Measurements from ENCODE around the gene MMRN1. TPM values are rescaled to one million over a fixed set of nuclear protein-coding genes. Genes with fewer than 3 reads are reported as not detected.

MMRN1 gene
- total and polyA plus RNA-seq, 5 donors from 2014 or later, result 1.1 to 4.1 (median 2.0) TPM

GRCh38 chr4:89914609-89915550 is 20.2 kb downstream of the MMRN1 start:
- DNase-seq (no peak), ATAC-seq (ENCODE audit: low read depth in 2 of 2) (no peak)
- Mint-ChIP-seq H3K27ac (peak overlapping the region in 1 of 3 donors; percentile 22), H3K27me3 (peaks cover 7% of the 10 kb centered on the region), H3K4me3 (no peak overlapping the region), H3K4me1 (no peaks in the 10 kb centered on the region), H3K9me3 (no peaks in the 10 kb centered on the region), H3K36me3 (peaks cover 4% of the 10 kb centered on the region)
- Histone ChIP-seq H3K27me3 (ENCODE audit: control insufficient read depth, insufficient read depth, low read length) (no peaks in the 10 kb centered on the region), H3K4me1 (ENCODE audit: control insufficient read depth, insufficient read depth, low read length, poor library complexity, severe bottlenecking) (no peaks in the 10 kb centered on the region), H3K9me3 (ENCODE audit: control insufficient read depth in 2 of 2, low read length in 2 of 2) (no peaks in the 10 kb centered on the region), H3K4me3 (ENCODE audit: low read depth, low read length) (no peak overlapping the region), H3K36me3 (ENCODE audit: control insufficient read depth, insufficient read depth, low read length) (no peaks in the 10 kb centered on the region), H3K27ac (ENCODE audit: insufficient read depth, low read length, poor library complexity, severe bottlenecking) (no peak overlapping the region)

GRCh38 chr4:89915937-89916336 is 21.3 kb downstream of the MMRN1 start:
- no peak overlapping the region for H3K4me3 ChIP-seq (ENCODE audit: low read depth, low read length)
- Mint-ChIP-seq H3K27ac (no peak overlapping the region), H3K4me1 (no peaks in the 10 kb centered on the region), H3K9me3 (no peaks in the 10 kb centered on the region), H3K27me3 (peaks cover 7% of the 10 kb centered on the region), H3K4me3 (no peak overlapping the region), H3K36me3 (no peaks in the 10 kb centered on the region)
- H3K27me3 ChIP-seq (ENCODE audit: control insufficient read depth, insufficient read depth, low read length), result no peaks in the 10 kb centered on the region
- H3K4me1 ChIP-seq (ENCODE audit: control insufficient read depth, insufficient read depth, low read length, poor library complexity, severe bottlenecking), result no peaks in the 10 kb centered on the region
- no peaks in the 10 kb centered on the region for H3K9me3 ChIP-seq (ENCODE audit: control insufficient read depth in 2 of 2, low read length in 2 of 2)
- DNase-seq, result no peak
- H3K36me3 ChIP-seq (ENCODE audit: control insufficient read depth, insufficient read depth, low read length), result no peaks in the 10 kb centered on the region
- ATAC-seq (ENCODE audit: low read depth in 2 of 2), result no peak
- H3K27ac ChIP-seq (ENCODE audit: insufficient read depth, low read length, poor library complexity, severe bottlenecking), result no peak overlapping the region

GRCh38 chr4:89922848-89923416 is 28.3 kb downstream of the MMRN1 start:
- H3K4me1 Mint-ChIP-seq, result no peaks in the 10 kb centered on the region
- no peak overlapping the region for H3K4me3 Mint-ChIP-seq
- H3K9me3 ChIP-seq (ENCODE audit: control insufficient read depth in 2 of 2, low read length in 2 of 2), result no peaks in the 10 kb centered on the region

GRCh38 chr4:89928838-89929237 is 34.2 kb downstream of the MMRN1 start:
- ATAC-seq (ENCODE audit: low read depth in 2 of 2), result no peak
- no peaks in the 10 kb centered on the region for H3K27me3 ChIP-seq (ENCODE audit: control insufficient read depth, insufficient read depth, low read length)
- peak overlapping the region; percentile 35 for H3K27ac ChIP-seq (ENCODE audit: insufficient read depth, low read length, poor library complexity, severe bottlenecking)
- peaks cover 0 to 6% (median 2%) of the 10 kb centered on the region in 7 donors for H3K9me3 Mint-ChIP-seq
- peaks cover 7 to 17% (median 11%) of the 10 kb centered on the region in 4 donors for H3K4me1 Mint-ChIP-seq
- peaks cover 16% of the 10 kb centered on the region for H3K4me1 ChIP-seq (ENCODE audit: control insufficient read depth, insufficient read depth, low read length, poor library complexity, severe bottlenecking)
- H3K4me3 Mint-ChIP-seq, result peak overlapping the region in 2 of 4 donors; percentile 1 to 49
- H3K27me3 Mint-ChIP-seq, result no peaks in the 10 kb centered on the region
- peaks cover 28% of the 10 kb centered on the region for H3K36me3 Mint-ChIP-seq
- no peak overlapping the region for H3K4me3 ChIP-seq (ENCODE audit: low read depth, low read length)
- no peaks in the 10 kb centered on the region for H3K9me3 ChIP-seq (ENCODE audit: control insufficient read depth in 2 of 2, low read length in 2 of 2)
- peak overlapping the region in 2 of 3 donors; percentile 62 to 89 for H3K27ac Mint-ChIP-seq
- no peaks in the 10 kb centered on the region for H3K36me3 ChIP-seq (ENCODE audit: control insufficient read depth, insufficient read depth, low read length)
- DNase-seq, result no peak

More at GRCh38 chr4:89922848-89923416, 28.3 kb downstream of the MMRN1 start:
- no peak overlapping the region for H3K27ac ChIP-seq (ENCODE audit: insufficient read depth, low read length, poor library complexity, severe bottlenecking)
- Mint-ChIP-seq H3K36me3 (peaks cover 13% of the 10 kb centered on the region), H3K27ac (no peak overlapping the region), H3K27me3 (no peaks in the 10 kb centered on the region), H3K9me3 (peaks cover 0 to 2% (median 0%) of the 10 kb centered on the region in 7 donors)
- ATAC-seq (ENCODE audit: low read depth in 2 of 2) (no peak), DNase-seq (no peak)
- no peaks in the 10 kb centered on the region for H3K27me3 ChIP-seq (ENCODE audit: control insufficient read depth, insufficient read depth, low read length)
- H3K4me1 ChIP-seq (ENCODE audit: control insufficient read depth, insufficient read depth, low read length, poor library complexity, severe bottlenecking), result no peaks in the 10 kb centered on the region
- H3K36me3 ChIP-seq (ENCODE audit: control insufficient read depth, insufficient read depth, low read length), result no peaks in the 10 kb centered on the region
- H3K4me3 ChIP-seq (ENCODE audit: low read depth, low read length), result no peak overlapping the region

DNA sequence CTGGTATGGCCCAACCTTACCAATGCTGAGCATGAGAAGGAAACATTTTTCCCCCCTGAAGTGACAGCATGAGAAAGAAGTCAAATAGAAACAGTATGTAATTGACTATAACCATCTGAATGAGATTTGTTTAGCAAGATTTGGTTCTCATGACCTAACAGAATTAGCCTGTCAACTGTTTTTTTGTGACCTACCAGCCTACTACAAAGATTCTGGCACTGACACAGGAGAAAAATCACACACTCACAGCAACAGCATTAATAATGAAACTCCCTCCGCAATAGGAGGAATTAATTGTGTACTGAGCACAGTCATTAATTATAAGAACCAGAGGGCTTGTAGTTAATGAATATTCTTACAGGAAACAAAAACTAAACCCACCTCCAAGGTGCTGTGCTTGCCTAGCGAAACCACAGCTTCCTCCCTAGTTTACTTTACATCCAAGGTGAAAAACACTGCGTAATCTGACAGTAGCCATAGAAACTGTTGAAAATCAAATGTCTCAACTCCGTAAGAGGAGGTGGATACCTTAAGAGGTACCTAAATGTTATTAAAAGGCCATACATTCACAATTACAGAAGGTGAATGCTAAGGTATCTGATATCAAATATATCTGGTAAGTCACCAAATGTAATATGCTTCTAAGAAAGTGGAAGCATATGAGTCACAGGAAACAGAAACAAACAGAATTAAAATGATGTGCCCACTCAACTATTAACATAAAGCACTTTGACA is 34.9 kb downstream of the MMRN1 start:
- no peaks in the 10 kb centered on the region for H3K27me3 ChIP-seq (ENCODE audit: control insufficient read depth, insufficient read depth, low read length)
- Mint-ChIP-seq H3K27me3 (no peaks in the 10 kb centered on the region), H3K9me3 (peaks cover 0 to 6% (median 2%) of the 10 kb centered on the region in 7 donors), H3K4me3 (peak overlapping the region; percentile 5 to 79 (median 58)), H3K27ac (peak overlapping the region; percentile 35 to 92 (median 89)), H3K36me3 (peaks cover 28% of the 10 kb centered on the region), H3K4me1 (peaks cover 7 to 17% (median 11%) of the 10 kb centered on the region in 4 donors)
- peak overlapping the region; percentile 66 for H3K4me3 ChIP-seq (ENCODE audit: low read depth, low read length)
- H3K9me3 ChIP-seq (ENCODE audit: control insufficient read depth in 2 of 2, low read length in 2 of 2), result no peaks in the 10 kb centered on the region
- H3K4me1 ChIP-seq (ENCODE audit: control insufficient read depth, insufficient read depth, low read length, poor library complexity, severe bottlenecking), result peaks cover 16% of the 10 kb centered on the region
- ATAC-seq (ENCODE audit: low read depth in 2 of 2) (peak; percentile 84 to 87), DNase-seq (peak in 2 of 3 donors; percentile 74 to 77)
- peak overlapping the region; percentile 49 for H3K27ac ChIP-seq (ENCODE audit: insufficient read depth, low read length, poor library complexity, severe bottlenecking)
- no peaks in the 10 kb centered on the region for H3K36me3 ChIP-seq (ENCODE audit: control insufficient read depth, insufficient read depth, low read length)

DNA sequence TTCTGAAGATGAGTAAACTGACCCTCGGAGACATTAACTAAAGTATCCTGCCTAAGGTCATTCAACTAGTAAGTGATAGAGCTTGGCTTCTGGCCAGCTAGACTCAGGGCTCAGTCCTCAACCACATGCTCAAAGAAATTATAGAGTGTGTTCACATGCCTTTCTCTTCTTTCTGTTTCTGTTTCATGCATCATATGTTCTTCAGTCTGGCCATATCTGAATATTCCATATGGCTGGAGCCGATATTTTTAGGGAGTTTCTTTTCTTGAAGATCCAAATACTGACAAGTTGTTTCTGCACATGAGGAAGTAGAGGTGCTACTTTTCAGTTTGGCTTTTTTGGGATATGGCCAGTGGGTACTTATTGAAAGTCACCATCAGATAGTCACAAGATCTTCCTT is 44.9 kb downstream of the MMRN1 start:
- no peak overlapping the region for H3K27ac ChIP-seq (ENCODE audit: insufficient read depth, low read length, poor library complexity, severe bottlenecking)
- no peak overlapping the region for H3K4me3 ChIP-seq (ENCODE audit: low read depth, low read length)
- no peak for DNase-seq
- no peak for ATAC-seq (ENCODE audit: low read depth in 2 of 2)
- Mint-ChIP-seq H3K4me1 (no peaks in the 10 kb centered on the region), H3K4me3 (no peak overlapping the region), H3K27me3 (no peaks in the 10 kb centered on the region), H3K9me3 (peaks cover 0 to 5% (median 0%) of the 10 kb centered on the region in 7 donors), H3K36me3 (peaks cover 5% of the 10 kb centered on the region), H3K27ac (no peak overlapping the region)
- H3K36me3 ChIP-seq (ENCODE audit: control insufficient read depth, insufficient read depth, low read length), result no peaks in the 10 kb centered on the region
- peaks cover under 1% of the 10 kb centered on the region for H3K27me3 ChIP-seq (ENCODE audit: control insufficient read depth, insufficient read depth, low read length)
- no peaks in the 10 kb centered on the region for H3K4me1 ChIP-seq (ENCODE audit: control insufficient read depth, insufficient read depth, low read length, poor library complexity, severe bottlenecking)
- no peaks in the 10 kb centered on the region for H3K9me3 ChIP-seq (ENCODE audit: control insufficient read depth in 2 of 2, low read length in 2 of 2)

GRCh38 chr4:89939994-89940393 is 45.3 kb downstream of the MMRN1 start:
- Mint-ChIP-seq H3K4me1 (no peaks in the 10 kb centered on the region), H3K9me3 (peaks cover 0 to 5% (median 0%) of the 10 kb centered on the region in 7 donors), H3K27ac (no peak overlapping the region), H3K4me3 (no peak overlapping the region), H3K27me3 (no peaks in the 10 kb centered on the region), H3K36me3 (peaks cover 5% of the 10 kb centered on the region)
- no peak for ATAC-seq (ENCODE audit: low read depth in 2 of 2)
- Histone ChIP-seq H3K27me3 (ENCODE audit: control insufficient read depth, insufficient read depth, low read length) (peaks cover 2% of the 10 kb centered on the region), H3K27ac (ENCODE audit: insufficient read depth, low read length, poor library complexity, severe bottlenecking) (no peak overlapping the region), H3K4me3 (ENCODE audit: low read depth, low read length) (no peak overlapping the region), H3K4me1 (ENCODE audit: control insufficient read depth, insufficient read depth, low read length, poor library complexity, severe bottlenecking) (no peaks in the 10 kb centered on the region), H3K9me3 (ENCODE audit: control insufficient read depth in 2 of 2, low read length in 2 of 2) (no peaks in the 10 kb centered on the region), H3K36me3 (ENCODE audit: control insufficient read depth, insufficient read depth, low read length) (no peaks in the 10 kb centered on the region)
- no peak for DNase-seq
